Right atrium auricular region (tissue), 2 donors: ENCODE data around the gene KRTAP4-9. TPM values are rescaled to one million over a fixed set of nuclear protein-coding genes. Genes with fewer than 3 reads are reported as not detected.
"Not testable (repeated sequence)": the region's sequence is repeated elsewhere in the genome, so short reads cannot be mapped to it uniquely, and the experiment has no call there.

Source experiments
- DNase-seq: peaks from one replicate; pipeline ENCODE4 v3.0.0-alpha.2; 2019; ENCODE audit warnings: low spot score
- H3K27ac ChIP-seq, 2 donors: fragments of 200-600 bp; sonication (generic); 1 replicate in 1 of 2; 2 replicates in 1 of 2; pipeline ENCODE4 v1.5.1; 2016 to 2019
- H3K27me3 ChIP-seq, 2 donors: fragments of 200-600 bp; sonication (generic); one replicate each; pipeline versions ENCODE4 v1.5.1 to v1.6.0; 2017 to 2019
- H3K36me3 ChIP-seq: fragments of 200-600 bp; sonication (generic); one replicate; pipeline ENCODE4 v1.5.1; 2016
- H3K4me1 ChIP-seq, 2 donors: fragments of 200-600 bp; sonication (generic); one replicate each; pipeline versions ENCODE4 v1.5.1 to v1.6.0; 2017 to 2019
- H3K4me3 ChIP-seq, 2 donors: fragments of 200-600 bp; sonication (generic); 1 replicate in 1 of 2; 2 replicates in 1 of 2; pipeline ENCODE4 v1.5.1; 2017 to 2019; ENCODE audit warnings: mild to moderate bottlenecking in 1 of 2, moderate library complexity in 1 of 2
- H3K9me3 ChIP-seq, 2 donors: fragments of 200-600 bp; sonication (generic); one replicate each; pipeline ENCODE4 v1.5.1; 2019
- CTCF ChIP-seq, 2 donors: fragments of 200-600 bp; sonication (generic); IDR thresholded peaks; one replicate each; pipeline ENCODE4 v1.5.1; 2019; ENCODE audit warnings: antibody characterized with exemption in 2 of 2
- total RNA-seq, 2 donors: library from RNA; depleted of rRNA; stranded (reverse); fragments of >200 nt; gene quantifications; one replicate each; pipeline ENCODE4 v1.1.0, GENCODE V29; 2016

Gene KRTAP4-9
- total RNA-seq, 2 donors from 2014 or later = not detected

GRCh38 chr17:41147531-41148204 lies 42.5 kb downstream of the KRTAP4-9 start:
- Histone ChIP-seq H3K4me3 (no peak overlapping the region), H3K9me3 (peaks cover 0 to 13% of the 10 kb centered on the region in 2 donors), H3K4me1 (no peaks in the 10 kb centered on the region), H3K36me3 (no peaks in the 10 kb centered on the region), H3K27ac (no peak overlapping the region), H3K27me3 (no peaks in the 10 kb centered on the region)
- DNase-seq = no peak
- TF ChIP-seq CTCF (IDR thresholded peaks at IDR 0.05) = no peak

- H3K4me1 ChIP-seq, H3K4me3 ChIP-seq, H3K36me3 ChIP-seq, H3K27ac ChIP-seq, DNase-seq, H3K27me3 ChIP-seq, H3K9me3 ChIP-seq: not testable (repeated sequence)
These were observed 43.9 kb downstream of the KRTAP4-9 start for GRCh38 chr17:41148971-41149651.

GRCh38 chr17:41149652-41149985 lies 44.4 kb downstream of the KRTAP4-9 start, which contains the start of gene KRTAP4-5:
KRTAP4-5 (minus strand) TSS chr17:41149825; CDS start chr17:41149767, 58 bp downstream.
- Histone ChIP-seq H3K9me3 (no peaks in the 10 kb centered on the region), H3K36me3 (no peaks in the 10 kb centered on the region), H3K27me3 (no peaks in the 10 kb centered on the region), H3K27ac (no peak within 1 kb of the TSS), H3K4me1 (no peaks in the 10 kb centered on the region), H3K4me3 (no peak within 1 kb of the TSS)
- DNase-seq = no peak
- no peak for TF ChIP-seq CTCF (IDR thresholded peaks at IDR 0.05)

GRCh38 chr17:41150026-41150425 lies 44.8 kb downstream of the KRTAP4-9 start:
- Histone ChIP-seq H3K9me3 (no peaks in the 10 kb centered on the region), H3K4me1 (no peaks in the 10 kb centered on the region), H3K4me3 (no peak overlapping the region), H3K27me3 (no peaks in the 10 kb centered on the region), H3K27ac (no peak overlapping the region), H3K36me3 (no peaks in the 10 kb centered on the region)
- TF ChIP-seq CTCF (IDR thresholded peaks at IDR 0.05) = no peak
- DNase-seq = no peak

GRCh38 chr17:41151525-41151924 lies 46.3 kb downstream of the KRTAP4-9 start:
- no peak for TF ChIP-seq CTCF (IDR thresholded peaks at IDR 0.05)

GRCh38 chr17:41153856-41154255 lies 48.7 kb downstream of the KRTAP4-9 start:
- H3K9me3 ChIP-seq = no peaks in the 10 kb centered on the region
- TF ChIP-seq CTCF (IDR thresholded peaks at IDR 0.05) = no peak
- no peaks in the 10 kb centered on the region for H3K4me1 ChIP-seq
- DNase-seq = no peak
- H3K36me3 ChIP-seq = no peaks in the 10 kb centered on the region
- H3K27ac ChIP-seq = no peak overlapping the region
- no peaks in the 10 kb centered on the region for H3K27me3 ChIP-seq
- no peak overlapping the region for H3K4me3 ChIP-seq

More at GRCh38 chr17:41151525-41151924, 46.3 kb downstream of the KRTAP4-9 start:
- Histone ChIP-seq H3K27me3 (no peaks in the 10 kb centered on the region), H3K27ac (no peak overlapping the region), H3K36me3 (no peaks in the 10 kb centered on the region), H3K9me3 (no peaks in the 10 kb centered on the region), H3K4me3 (no peak overlapping the region), H3K4me1 (no peaks in the 10 kb centered on the region)
- no peak for DNase-seq

Other genes with a start within 250 kb of the KRTAP4-9 start
- gene KRT12, start 238.2 kb upstream of the KRTAP4-9 start, total RNA-seq = not detected
- not detected for gene KRT20, start 220.1 kb upstream of the KRTAP4-9 start, total RNA-seq
- not detected for gene KRT23, start 167.7 kb upstream of the KRTAP4-9 start, total RNA-seq
- not detected for gene KRT39, start 138.4 kb upstream of the KRTAP4-9 start, total RNA-seq
- gene KRT40, start 121.1 kb upstream of the KRTAP4-9 start, total RNA-seq = not detected
- gene KRTAP3-3, start 111.2 kb upstream of the KRTAP4-9 start, total RNA-seq = not detected
- gene KRTAP3-2, start 105.5 kb upstream of the KRTAP4-9 start, total RNA-seq = not detected
- gene KRTAP3-1, start 96.3 kb upstream of the KRTAP4-9 start, total RNA-seq = not detected
- not detected for gene KRTAP1-5, start 78.2 kb upstream of the KRTAP4-9 start, total RNA-seq
- not detected for gene KRTAP1-4, start 75.2 kb upstream of the KRTAP4-9 start, total RNA-seq
- gene KRTAP1-3, start 70.5 kb upstream of the KRTAP4-9 start, total RNA-seq = under 1 TPM in 1 of 2 donors, not detected in 1; 0.39 TPM
- not detected for gene KRTAP1-1, start 63.9 kb upstream of the KRTAP4-9 start, total RNA-seq
- not detected for gene KRTAP2-1, start 58.1 kb upstream of the KRTAP4-9 start, total RNA-seq
- not detected for gene KRTAP2-2, start 50.2 kb upstream of the KRTAP4-9 start, total RNA-seq
- gene KRTAP2-3, start 45.3 kb upstream of the KRTAP4-9 start, total RNA-seq = not detected
- gene KRTAP2-4, start 39.5 kb upstream of the KRTAP4-9 start, total RNA-seq = not detected
- gene KRTAP4-7, start 21.2 kb upstream of the KRTAP4-9 start, total RNA-seq = not detected
- gene KRTAP4-8, start 7.2 kb upstream of the KRTAP4-9 start, total RNA-seq = not detected
- gene KRTAP4-16, start 3.2 kb upstream of the KRTAP4-9 start, total RNA-seq = not detected
- not detected for gene KRTAP4-11, start 13.0 kb downstream of the KRTAP4-9 start, total RNA-seq
- gene KRTAP4-12, start 18.8 kb downstream of the KRTAP4-9 start, total RNA-seq = not detected
- gene KRTAP4-6, start 35.2 kb downstream of the KRTAP4-9 start, total RNA-seq = not detected
- not detected for gene KRTAP4-5, start 44.4 kb downstream of the KRTAP4-9 start, total RNA-seq
- gene KRTAP4-4, start 55.4 kb downstream of the KRTAP4-9 start, total RNA-seq = not detected
- gene KRTAP4-3, start 62.8 kb downstream of the KRTAP4-9 start, total RNA-seq = not detected
- not detected for gene KRTAP4-2, start 72.8 kb downstream of the KRTAP4-9 start, total RNA-seq
- not detected for gene KRTAP4-1, start 79.5 kb downstream of the KRTAP4-9 start, total RNA-seq
- gene KRTAP9-1, start 84.5 kb downstream of the KRTAP4-9 start, total RNA-seq = not detected
- gene KRTAP9-2, start 121.3 kb downstream of the KRTAP4-9 start, total RNA-seq = not detected
- gene KRTAP9-3, start 127.1 kb downstream of the KRTAP4-9 start, total RNA-seq = not detected
- not detected for gene KRTAP9-8, start 132.6 kb downstream of the KRTAP4-9 start, total RNA-seq
- gene KRTAP9-4, start 144.3 kb downstream of the KRTAP4-9 start, total RNA-seq = not detected
- not detected for gene KRTAP9-9, start 150.0 kb downstream of the KRTAP4-9 start, total RNA-seq
- not detected for gene KRTAP9-6, start 160.0 kb downstream of the KRTAP4-9 start, total RNA-seq
- not detected for gene KRTAP9-7, start 170.3 kb downstream of the KRTAP4-9 start, total RNA-seq
- gene KRTAP29-1, start 197.5 kb downstream of the KRTAP4-9 start, total RNA-seq = not detected
- gene KRTAP16-1, start 203.9 kb downstream of the KRTAP4-9 start, total RNA-seq = not detected
- gene KRTAP17-1, start 210.3 kb downstream of the KRTAP4-9 start, total RNA-seq = not detected
- not detected for gene KRT33A, start 245.4 kb downstream of the KRTAP4-9 start, total RNA-seq